K562 (cell line): ENCODE data around the gene DNMBP.
A peak's percentile ranks its signal among the peaks of the same experiment; 100 is the strongest.

Experiments
- CTCF ChIP-seq, 3 experiments: IDR thresholded peaks in 2 of 3; conservative IDR thresholded peaks in 1 of 3; 2 replicates each; pipeline ENCODE4 v1.5.1; 2011 to 2012; ENCODE audit warnings: low read length in 3 of 3, mild to moderate bottlenecking in 3 of 3, control low read depth in 2 of 3, improper control_type of control experiment in 1 of 3, inconsistent platforms in 1 of 3, low read depth in 1 of 3, mixed read lengths in 1 of 3, moderate library complexity in 1 of 3; ENCODE audit not compliant: insufficient read depth in 2 of 3
- DPF2 ChIP-seq: fragments of 450-650 bp; IDR thresholded peaks from 2 replicates; pipeline ENCODE4 v1.6.1; 2016
- E2F3 ChIP-seq: fragments of 250-450 bp; sonication (Bioruptor Pico); IDR thresholded peaks from 2 replicates; pipeline ENCODE4 v1.4.0; 2020; ENCODE audit warnings: mild to moderate bottlenecking
- ETV6 ChIP-seq, 3 experiments: fragments of 150-350 bp in 1 of 3; sonication (generic) in 1 of 3; formaldehyde crosslinking in 1 of 3; IDR thresholded peaks; 2 replicates each; pipeline versions ENCODE4 v1.6.1 to v1.8.0; 2014 to 2022; ENCODE audit warnings: borderline replicate concordance in 2 of 3, low read depth in 2 of 3, antibody characterized with exemption in 1 of 3, low read length in 1 of 3, mild to moderate bottlenecking in 1 of 3, missing genetic modification reagents in 1 of 3
- GTF2F1 ChIP-seq: IDR thresholded peaks from 2 replicates; pipeline ENCODE4 v1.6.1; 2011; ENCODE audit warnings: low read depth, low read length, improper control_type of control experiment
- HNRNPK ChIP-seq: fragments of 200-400 bp; formaldehyde crosslinking; IDR thresholded peaks from one replicate; pipeline ENCODE4 v1.6.1; 2018; ENCODE audit warnings: mild to moderate bottlenecking, low read depth, low read length; ENCODE audit not compliant: poor library complexity, severe bottlenecking
- MTF1 ChIP-seq: fragments of 250-450 bp; sonication (Bioruptor Pico); IDR thresholded peaks from 2 replicates; pipeline ENCODE4 v1.9.0; 2021; ENCODE audit warnings: moderate library complexity, mild to moderate bottlenecking, inconsistent platforms, borderline replicate concordance
- PHF8 ChIP-seq: fragments of 200-600 bp; sonication (generic); IDR thresholded peaks from 2 replicates; pipeline ENCODE4 v1.6.1; 2012; ENCODE audit warnings: mixed run types, mild to moderate bottlenecking, inconsistent platforms, low read length, moderate library complexity, borderline replicate concordance
- POLR2A ChIP-seq: fragments of 450-650 bp; conservative IDR thresholded peaks from 2 replicates; pipeline ENCODE4 v1.6.1; 2016
- TAF1 ChIP-seq: IDR thresholded peaks from 2 replicates; pipeline ENCODE4 v1.6.1; 2011; ENCODE audit warnings: mild to moderate bottlenecking, low read length, moderate library complexity; ENCODE audit not compliant: insufficient read depth, control insufficient read depth, severe bottlenecking; ENCODE audit errors: extremely low read depth
- ZEB2 ChIP-seq: fragments of 450-650 bp; IDR thresholded peaks from 2 replicates; pipeline ENCODE4 v1.6.1; 2016
- ZNF282 ChIP-seq: sonication (generic); formaldehyde crosslinking; IDR thresholded peaks from 2 replicates; pipeline ENCODE4 v1.8.1; 2023; ENCODE audit warnings: missing genetic modification reagents
- TF ChIP-seq, protein P1 (sequence below), 2 experiments: fragments of 450-650 bp; formaldehyde crosslinking in 1 of 2; IDR thresholded peaks; 2 replicates each; pipeline versions ENCODE4 v1.4.0 to v1.6.1; 2014 to 2020; ENCODE audit warnings: mild to moderate bottlenecking in 2 of 2, borderline replicate concordance in 1 of 2, low read depth in 1 of 2

GRCh38 chr10:99973190-99973589, 36.6 kb downstream of the DNMBP start:
- TF ChIP-seq GTF2F1 (no peak), HNRNPK (no peak), TAF1 (no peak), ZEB2 (no peak), CTCF (IDR thresholded peaks at IDR 0.05 in 2 of 3, conservative IDR thresholded peaks at IDR 0.05 in 1 of 3; ENCODE audit: insufficient read depth in 2 of 3, low read depth in 1 of 3, low read length in 3 of 3) (peak in 1 of 3 experiments; percentile 36; a peak in 2 of 6 replicates), MTF1 (CRISPR knock-in tag) (no peak), ETV6 (IDR thresholded peaks at IDR 0.05; ENCODE audit: borderline replicate concordance in 1 of 2, low read depth in 2 of 2, low read length in 1 of 2) (no peak), ETV6 (CRISPR knock-in tag; IDR thresholded peaks at IDR 0.05; ENCODE audit: borderline replicate concordance) (no peak), E2F3 (CRISPR knock-in tag) (no peak), POLR2A (no peak), PHF8 (no peak), ZNF282 (CRISPR knock-in tag) (no peak), DPF2 (no peak)
- TF ChIP-seq, protein P1, sequence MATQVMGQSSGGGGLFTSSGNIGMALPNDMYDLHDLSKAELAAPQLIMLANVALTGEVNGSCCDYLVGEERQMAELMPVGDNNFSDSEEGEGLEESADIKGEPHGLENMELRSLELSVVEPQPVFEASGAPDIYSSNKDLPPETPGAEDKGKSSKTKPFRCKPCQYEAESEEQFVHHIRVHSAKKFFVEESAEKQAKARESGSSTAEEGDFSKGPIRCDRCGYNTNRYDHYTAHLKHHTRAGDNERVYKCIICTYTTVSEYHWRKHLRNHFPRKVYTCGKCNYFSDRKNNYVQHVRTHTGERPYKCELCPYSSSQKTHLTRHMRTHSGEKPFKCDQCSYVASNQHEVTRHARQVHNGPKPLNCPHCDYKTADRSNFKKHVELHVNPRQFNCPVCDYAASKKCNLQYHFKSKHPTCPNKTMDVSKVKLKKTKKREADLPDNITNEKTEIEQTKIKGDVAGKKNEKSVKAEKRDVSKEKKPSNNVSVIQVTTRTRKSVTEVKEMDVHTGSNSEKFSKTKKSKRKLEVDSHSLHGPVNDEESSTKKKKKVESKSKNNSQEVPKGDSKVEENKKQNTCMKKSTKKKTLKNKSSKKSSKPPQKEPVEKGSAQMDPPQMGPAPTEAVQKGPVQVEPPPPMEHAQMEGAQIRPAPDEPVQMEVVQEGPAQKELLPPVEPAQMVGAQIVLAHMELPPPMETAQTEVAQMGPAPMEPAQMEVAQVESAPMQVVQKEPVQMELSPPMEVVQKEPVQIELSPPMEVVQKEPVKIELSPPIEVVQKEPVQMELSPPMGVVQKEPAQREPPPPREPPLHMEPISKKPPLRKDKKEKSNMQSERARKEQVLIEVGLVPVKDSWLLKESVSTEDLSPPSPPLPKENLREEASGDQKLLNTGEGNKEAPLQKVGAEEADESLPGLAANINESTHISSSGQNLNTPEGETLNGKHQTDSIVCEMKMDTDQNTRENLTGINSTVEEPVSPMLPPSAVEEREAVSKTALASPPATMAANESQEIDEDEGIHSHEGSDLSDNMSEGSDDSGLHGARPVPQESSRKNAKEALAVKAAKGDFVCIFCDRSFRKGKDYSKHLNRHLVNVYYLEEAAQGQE (IDR thresholded peaks at IDR 0.05; ENCODE audit: borderline replicate concordance) = no peak
- TF ChIP-seq, protein P1 (CRISPR knock-in tag; IDR thresholded peaks at IDR 0.05; ENCODE audit: low read depth) = no peak
